ENCODE data around the gene PLEKHG4. TPM values are rescaled to one million over a fixed set of nuclear protein-coding genes. Genes with fewer than 3 reads are reported as not detected.

The PLEKHG4 gene
- total RNA-seq, 1 donor from 2014 or later = 3.4 TPM

- no peak for TF ChIP-seq CTCF (IDR thresholded peaks at IDR 0.05; ENCODE audit: partially characterized antibody, unreplicated experiment)
- Mint-ChIP-seq H3K27ac (ENCODE audit: unreplicated experiment) (no peak overlapping the region), H3K4me3 (ENCODE audit: unreplicated experiment) (no peak overlapping the region), H3K36me3 (ENCODE audit: unreplicated experiment) (peaks cover 7% of the 10 kb centered on the region), H3K4me1 (ENCODE audit: low read depth, unreplicated experiment) (peaks cover 1% of the 10 kb centered on the region), H3K9me3 (ENCODE audit: unreplicated experiment) (no peaks in the 10 kb centered on the region), H3K27me3 (ENCODE audit: unreplicated experiment) (peaks cover 3% of the 10 kb centered on the region)
- no peak for DNase-seq
These were observed 13.5 kb upstream of the PLEKHG4 start for GRCh38 chr16:67265834-67266233.

GRCh38 chr16:67268136-67268579, 11.2 kb upstream of the PLEKHG4 start:
- no peaks in the 10 kb centered on the region for H3K4me1 Mint-ChIP-seq (ENCODE audit: low read depth, unreplicated experiment)
- no peak for DNase-seq
- H3K36me3 Mint-ChIP-seq (ENCODE audit: unreplicated experiment) = no peaks in the 10 kb centered on the region
- H3K27me3 Mint-ChIP-seq (ENCODE audit: unreplicated experiment) = peaks cover 3% of the 10 kb centered on the region
- no peaks in the 10 kb centered on the region for H3K9me3 Mint-ChIP-seq (ENCODE audit: unreplicated experiment)
- no peak overlapping the region for H3K4me3 Mint-ChIP-seq (ENCODE audit: unreplicated experiment)
- no peak overlapping the region for H3K27ac Mint-ChIP-seq (ENCODE audit: unreplicated experiment)
- no peak for TF ChIP-seq CTCF (IDR thresholded peaks at IDR 0.05; ENCODE audit: partially characterized antibody, unreplicated experiment)

- TF ChIP-seq CTCF (IDR thresholded peaks at IDR 0.05; ENCODE audit: partially characterized antibody, unreplicated experiment) = no peak
- H3K27ac Mint-ChIP-seq (ENCODE audit: unreplicated experiment) = no peak overlapping the region
- no peaks in the 10 kb centered on the region for H3K36me3 Mint-ChIP-seq (ENCODE audit: unreplicated experiment)
- no peak for DNase-seq
- H3K27me3 Mint-ChIP-seq (ENCODE audit: unreplicated experiment) = peaks cover 3% of the 10 kb centered on the region
- H3K9me3 Mint-ChIP-seq (ENCODE audit: unreplicated experiment) = no peaks in the 10 kb centered on the region
- H3K4me1 Mint-ChIP-seq (ENCODE audit: low read depth, unreplicated experiment) = no peaks in the 10 kb centered on the region
- no peak overlapping the region for H3K4me3 Mint-ChIP-seq (ENCODE audit: unreplicated experiment)
These were observed 9.6 kb upstream of the PLEKHG4 start for GRCh38 chr16:67269766-67270165.

GRCh38 chr16:67270931-67271338, 8.4 kb upstream of the PLEKHG4 start:
- no peak for TF ChIP-seq CTCF (IDR thresholded peaks at IDR 0.05; ENCODE audit: partially characterized antibody, unreplicated experiment)
- Mint-ChIP-seq H3K9me3 (ENCODE audit: unreplicated experiment) (no peaks in the 10 kb centered on the region), H3K27me3 (ENCODE audit: unreplicated experiment) (no peaks in the 10 kb centered on the region), H3K27ac (ENCODE audit: unreplicated experiment) (no peak overlapping the region), H3K36me3 (ENCODE audit: unreplicated experiment) (no peaks in the 10 kb centered on the region), H3K4me3 (ENCODE audit: unreplicated experiment) (no peak overlapping the region), H3K4me1 (ENCODE audit: low read depth, unreplicated experiment) (no peaks in the 10 kb centered on the region)
- DNase-seq = no peak

GRCh38 chr16:67271446-67271845, 7.9 kb upstream of the PLEKHG4 start:
- H3K36me3 Mint-ChIP-seq (ENCODE audit: unreplicated experiment) = no peaks in the 10 kb centered on the region
- no peak overlapping the region for H3K27ac Mint-ChIP-seq (ENCODE audit: unreplicated experiment)
- H3K27me3 Mint-ChIP-seq (ENCODE audit: unreplicated experiment) = no peaks in the 10 kb centered on the region
- TF ChIP-seq CTCF (IDR thresholded peaks at IDR 0.05; ENCODE audit: partially characterized antibody, unreplicated experiment) = no peak
- H3K4me1 Mint-ChIP-seq (ENCODE audit: low read depth, unreplicated experiment) = no peaks in the 10 kb centered on the region
- H3K9me3 Mint-ChIP-seq (ENCODE audit: unreplicated experiment) = peaks cover 3% of the 10 kb centered on the region
- no peak for DNase-seq
- no peak overlapping the region for H3K4me3 Mint-ChIP-seq (ENCODE audit: unreplicated experiment)
